ENCODE measurements around the gene MAPK10.

- TF ChIP-seq HDAC2 (IDR thresholded peaks at IDR 0.05; ENCODE audit: borderline replicate concordance in 1 of 2, low read depth in 2 of 2, low read length in 2 of 2) (no peak), SIN3A (conservative IDR thresholded peaks at IDR 0.05 in 1 of 2, IDR thresholded peaks at IDR 0.05 in 1 of 2; ENCODE audit: low read depth in 1 of 2, low read length in 2 of 2) (no peak), MAX (IDR thresholded peaks at IDR 0.05) (no peak), E2F6 (IDR thresholded peaks at IDR 0.05) (no peak), POLR2AphosphoS5 (IDR thresholded peaks at IDR 0.05; ENCODE audit: low read depth, low read length) (no peak), EP300 (IDR thresholded peaks at IDR 0.05; ENCODE audit: borderline replicate concordance in 1 of 2, low read depth in 2 of 2, low read length in 2 of 2) (no peak), EZH2 (IDR thresholded peaks at IDR 0.05; ENCODE audit: low read depth, low read length, severe bottlenecking) (no peak)
These were observed 175.0 kb downstream of the MAPK10 start for GRCh38 chr4:86184901-86185285.
